ENCODE data around the gene ARAP1. TPM values are rescaled to one million over a fixed set of nuclear protein-coding genes. Genes with fewer than 3 reads are reported as not detected.

The ARAP1 gene
- total and polyA plus RNA-seq, 2 of the 8 experiments (the other 6 are each of a cell fraction or from before 2014, with no cell fraction given): 25.7 to 61.6 TPM

GRCh38 chr11:72720784-72721183, 31.4 kb downstream of the ARAP1 start (continued):
- TF ChIP-seq CHD7 (IDR thresholded peaks at IDR 0.05; ENCODE audit: insufficient replicate concordance, low read length) (no peak), POU5F1 (IDR thresholded peaks at IDR 0.05; ENCODE audit: low read depth, low read length) (no peak), TBP (IDR thresholded peaks at IDR 0.05; ENCODE audit: low read depth, low read length) (no peak), KDM4A (IDR thresholded peaks at IDR 0.05; ENCODE audit: low read depth, low read length, severe bottlenecking) (no peak), KDM5A (IDR thresholded peaks at IDR 0.05; ENCODE audit: low read length) (no peak), CREB1 (IDR thresholded peaks at IDR 0.05) (no peak), EP300 (IDR thresholded peaks at IDR 0.05; ENCODE audit: borderline replicate concordance in 1 of 2, low read depth in 2 of 2, low read length in 2 of 2) (no peak)
- TF ChIP-seq, protein P1, sequence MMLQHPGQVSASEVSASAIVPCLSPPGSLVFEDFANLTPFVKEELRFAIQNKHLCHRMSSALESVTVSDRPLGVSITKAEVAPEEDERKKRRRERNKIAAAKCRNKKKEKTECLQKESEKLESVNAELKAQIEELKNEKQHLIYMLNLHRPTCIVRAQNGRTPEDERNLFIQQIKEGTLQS (IDR thresholded peaks at IDR 0.05; ENCODE audit: insufficient read depth, low read depth, low read length): no peak

All from H1 (cell line).